Activated CD4-positive, alpha-beta T cell treated with anti-CD3 and anti-CD28 coated beads, Interleukin-2, amount 50 U/mL, for 24 hours (primary cell): ENCODE data around the gene MTHFR.

Experiments used
- DNase-seq, 2 donors: peaks; one replicate each; pipeline ENCODE4 v3.0.0-alpha.2; 2020; ENCODE audit warnings: low read depth in 1 of 2, low spot score in 1 of 2

The MTHFR gene

GRCh38 chr1:11805422-11806306, at the start of gene MTHFR, which contains the start of gene CLCN6:
TSS of gene MTHFR (minus strand) at chr1:11805964. CDS start at chr1:11803116, 2,848 bp downstream.
TSS of gene CLCN6 (plus strand) at chr1:11806191. CDS start at chr1:11806263, 72 bp downstream.
- DNase-seq = peak; percentile 95 to 96

DNA sequence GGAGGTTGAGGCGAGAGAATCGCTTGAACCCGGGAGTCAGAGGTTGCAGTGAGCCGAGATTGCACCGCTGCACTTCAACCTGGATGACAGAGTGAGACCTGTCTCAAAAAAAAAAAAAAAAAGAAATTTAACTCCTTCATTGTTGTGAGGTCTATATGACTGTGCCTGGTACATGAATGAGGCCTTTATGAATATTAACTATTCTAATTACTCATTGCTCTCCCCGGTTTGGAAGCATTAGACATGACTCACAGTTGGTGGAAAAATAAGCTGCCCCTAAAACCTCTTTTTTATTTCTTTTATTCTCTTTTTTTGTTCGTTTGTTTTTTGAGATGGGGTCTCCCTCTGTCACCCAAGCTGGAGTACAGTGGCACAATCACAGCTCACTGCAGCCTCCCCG, 49.7 kb upstream of the MTHFR start:
- DNase-seq = no peak

- DNase-seq = no peak
These were observed 48.8 kb upstream of the MTHFR start for GRCh38 chr1:11854519-11854918.

GRCh38 chr1:11851180-11851579, 45.4 kb upstream of the MTHFR start:
- no peak for DNase-seq

DNA sequence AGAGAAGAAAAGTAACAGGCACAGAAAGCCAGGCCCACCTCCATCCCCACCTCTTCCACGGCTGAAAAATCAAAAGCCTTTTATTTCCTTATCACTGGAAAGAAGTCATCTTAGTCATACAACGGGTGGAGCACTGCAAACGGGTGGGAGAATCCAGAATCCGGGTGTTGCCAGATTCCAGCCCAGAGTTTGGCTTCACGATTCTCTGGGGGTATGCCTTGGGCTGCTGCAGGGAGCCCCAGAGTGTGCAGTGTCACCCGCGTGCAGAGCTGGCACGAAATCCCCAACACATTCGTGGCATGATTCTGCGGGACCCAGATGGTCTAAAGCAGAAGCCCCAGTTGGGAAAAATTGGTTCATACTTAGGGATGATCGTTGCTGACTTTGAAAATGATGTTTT, 44.4 kb upstream of the MTHFR start:
- no peak for DNase-seq

- no peak for DNase-seq
These were observed 42.6 kb upstream of the MTHFR start for GRCh38 chr1:11848373-11848700.

DNA sequence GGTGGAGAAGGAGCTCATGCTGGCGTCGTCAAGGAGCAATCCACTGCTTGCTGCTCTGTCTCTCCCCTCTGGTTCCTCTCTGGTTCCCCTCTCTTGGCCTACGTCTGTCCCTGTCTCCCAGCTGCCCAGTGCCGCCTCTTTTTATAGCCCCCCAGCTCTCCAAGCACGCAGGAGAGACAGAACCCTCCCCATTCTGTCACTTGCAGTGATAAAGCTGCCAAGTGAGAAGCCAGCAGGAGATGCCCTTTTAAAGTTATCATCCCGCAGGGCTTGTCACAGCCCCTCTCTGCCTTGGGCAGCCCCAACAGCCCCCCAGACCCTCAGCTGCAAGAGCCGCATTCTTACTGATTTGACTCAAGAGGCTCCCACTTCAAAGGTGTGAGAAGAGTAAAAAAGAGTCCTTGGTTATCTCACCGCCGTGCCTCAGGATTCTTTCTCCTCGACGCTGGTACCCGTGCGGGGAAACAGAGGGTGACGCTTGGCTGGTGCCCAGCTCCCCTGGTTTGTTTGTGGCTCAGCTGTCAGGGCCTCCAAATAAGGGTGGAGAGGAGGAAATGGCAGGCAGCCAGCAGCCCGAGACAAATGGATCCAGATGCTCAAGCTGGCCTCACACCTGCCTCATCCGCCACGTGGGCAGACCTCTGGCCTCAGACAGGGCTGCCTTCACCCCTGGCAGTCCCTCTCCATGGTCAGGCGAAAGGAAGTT, 42.1 kb upstream of the MTHFR start, which contains the start of gene NPPA:
NPPA (minus strand) TSS at position 117 of the 706 bp plus-strand sequence; CDS start at position 18, 99 bp downstream.
- DNase-seq = no peak

DNA sequence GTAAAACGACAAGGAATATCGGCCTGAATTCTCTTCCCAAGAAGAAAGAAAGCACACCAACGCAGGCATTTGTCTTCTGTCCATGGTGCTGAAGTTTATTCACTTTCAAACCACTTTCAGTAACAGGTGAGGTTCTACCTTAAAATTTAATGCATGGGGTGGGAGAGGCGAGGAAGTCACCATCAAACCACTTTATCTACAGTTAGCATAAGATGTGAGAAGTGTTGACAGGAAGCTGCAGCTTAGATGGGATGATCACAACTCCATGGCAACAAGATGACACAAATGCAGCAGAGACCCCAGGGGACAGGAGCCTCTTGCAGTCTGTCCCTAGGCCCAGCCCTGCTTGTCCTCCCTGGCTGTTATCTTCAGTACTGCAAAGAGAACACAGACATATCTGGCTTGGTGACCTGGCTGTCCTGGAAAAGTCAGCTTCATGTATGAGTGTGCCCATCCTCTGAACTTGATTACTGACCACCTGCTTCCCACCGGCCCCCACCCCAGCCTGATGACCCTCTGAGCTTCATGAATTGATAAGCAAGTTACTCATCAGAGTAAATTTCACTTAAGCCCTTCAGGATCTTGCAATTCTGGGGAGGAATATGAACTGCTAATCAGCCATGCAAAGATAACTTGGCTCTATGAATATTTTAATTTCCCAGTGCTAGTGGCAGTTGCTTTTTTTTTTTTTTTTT, 40.0 kb upstream of the MTHFR start:
- no peak for DNase-seq

GRCh38 chr1:11842154-11843041, 36.6 kb upstream of the MTHFR start:
- no peak for DNase-seq

- DNase-seq = no peak
These were observed 35.7 kb upstream of the MTHFR start for GRCh38 chr1:11841245-11842153.

DNA sequence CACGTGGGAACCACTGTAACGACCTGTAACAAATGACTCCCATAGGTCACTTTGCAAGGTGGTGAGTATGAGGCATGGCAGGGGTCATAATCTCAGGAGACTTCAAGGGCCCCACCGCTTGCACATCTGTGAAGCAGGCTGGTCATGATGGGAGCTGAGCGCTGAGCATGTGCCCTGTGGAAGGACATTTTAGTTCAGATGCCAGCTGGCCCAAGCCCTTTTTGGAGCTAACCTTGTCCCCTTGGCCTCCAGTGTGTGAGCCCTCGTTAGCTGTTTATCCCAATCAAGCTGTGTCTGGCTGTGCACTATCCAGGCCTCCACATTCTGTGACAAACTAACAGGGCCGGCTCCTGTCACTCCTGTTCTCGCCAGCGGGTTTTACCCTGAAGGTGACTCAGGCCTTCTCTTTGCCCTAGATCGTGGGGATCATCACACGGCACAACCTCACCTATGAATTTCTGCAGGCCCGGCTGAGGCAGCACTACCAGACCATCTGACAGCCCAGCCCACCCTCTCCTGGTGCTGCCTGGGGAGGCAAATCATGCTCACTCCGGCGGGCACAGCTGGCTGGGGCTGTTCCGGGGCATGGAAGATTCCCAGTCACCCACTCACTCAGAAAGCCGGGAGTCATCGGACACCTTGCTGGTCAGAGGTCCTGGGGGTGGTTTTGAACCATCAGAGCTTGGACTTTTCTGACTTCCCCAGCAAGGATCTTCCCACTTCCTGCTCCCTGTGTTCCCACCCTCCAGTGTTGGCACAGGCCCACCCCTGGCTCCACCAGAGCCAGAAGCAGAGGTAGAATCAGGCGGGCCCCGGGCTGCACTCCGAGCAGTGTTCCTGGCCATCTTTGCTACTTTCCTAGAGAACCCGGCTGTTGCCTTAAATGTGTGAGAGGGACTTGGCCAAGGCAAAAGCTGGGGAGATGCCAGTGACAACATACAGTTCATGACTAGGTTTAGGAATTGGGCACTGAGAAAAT, 34.3 kb upstream of the MTHFR start:
- DNase-seq = no peak

- peak; percentile 61 to 65 for DNase-seq
These were observed 32.8 kb upstream of the MTHFR start for GRCh38 chr1:11838349-11839272.

DNA sequence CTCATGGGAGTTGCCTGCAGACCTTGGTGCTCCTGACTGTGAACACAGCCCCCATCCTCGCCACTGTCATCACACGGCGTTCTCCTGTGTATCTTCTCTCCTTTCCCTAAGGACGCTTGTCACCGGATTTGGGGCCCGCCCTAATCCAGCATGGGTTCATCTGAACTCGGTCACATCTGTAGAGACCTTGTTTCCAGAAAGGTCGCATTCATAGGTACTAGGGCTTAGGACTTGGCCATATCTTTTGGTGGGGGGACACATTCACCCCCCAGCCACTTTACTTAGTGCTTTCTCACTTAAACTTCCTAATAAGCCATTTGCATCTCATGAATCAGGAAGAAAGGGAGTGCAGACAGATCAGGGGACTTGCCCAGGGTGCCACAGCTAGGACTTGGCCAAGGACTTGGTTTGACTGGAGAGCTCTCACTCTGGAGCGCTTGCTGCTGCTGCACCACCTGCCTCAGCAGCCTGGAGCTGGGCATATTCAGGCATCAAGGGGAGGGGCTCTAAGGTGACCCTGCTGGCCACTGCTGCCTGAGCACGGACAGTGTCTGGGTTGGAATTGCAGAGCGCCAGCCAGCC, 32.1 kb upstream of the MTHFR start:
- DNase-seq = no peak

GRCh38 chr1:11836955-11837766, 31.4 kb upstream of the MTHFR start:
- no peak for DNase-seq

DNA sequence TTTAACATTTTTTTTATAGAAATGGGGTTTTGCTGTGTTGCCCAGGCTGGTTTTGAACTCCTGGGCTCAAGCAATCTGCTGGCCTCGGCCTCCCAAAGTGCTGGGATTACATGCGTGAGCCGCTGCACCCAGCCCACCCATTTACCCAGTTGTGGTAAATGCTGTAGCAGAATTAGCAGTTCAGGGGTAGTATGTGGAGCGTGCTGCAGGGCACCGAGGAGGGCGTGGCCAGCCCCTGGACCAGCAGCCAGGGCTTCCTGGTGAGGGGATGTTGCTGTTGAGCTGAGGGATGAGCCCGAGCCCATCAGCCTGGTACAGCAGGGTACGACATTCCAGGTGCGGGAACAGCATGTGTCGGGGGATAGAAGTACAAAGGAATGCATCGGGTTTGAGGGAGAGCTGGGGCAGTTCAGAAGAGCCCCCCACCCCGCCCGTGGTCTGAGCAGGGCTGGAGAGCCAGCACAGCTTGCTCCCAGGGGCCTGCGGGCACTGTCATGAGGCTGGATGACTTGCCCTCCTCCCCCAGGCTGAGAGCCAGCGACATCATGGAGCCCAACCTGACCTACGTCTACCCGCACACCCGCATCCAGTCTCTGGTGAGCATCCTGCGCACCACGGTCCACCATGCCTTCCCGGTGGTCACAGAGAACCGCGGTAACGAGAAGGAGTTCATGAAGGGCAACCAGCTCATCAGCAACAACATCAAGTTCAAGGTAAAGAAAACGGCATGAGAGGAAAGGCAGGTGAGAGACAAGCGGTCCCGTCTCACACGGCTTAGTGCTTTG, 29.9 kb upstream of the MTHFR start:
- no peak for DNase-seq
